ENCODE measurements around the gene CDKN2A. TPM values are rescaled to one million over a fixed set of nuclear protein-coding genes. Genes with fewer than 3 reads are reported as not detected.

The CDKN2A gene
- total and polyA plus RNA-seq, 11 donors = 0.40 to 1.7 (median 0.85) TPM; not detected in 4

DNA sequence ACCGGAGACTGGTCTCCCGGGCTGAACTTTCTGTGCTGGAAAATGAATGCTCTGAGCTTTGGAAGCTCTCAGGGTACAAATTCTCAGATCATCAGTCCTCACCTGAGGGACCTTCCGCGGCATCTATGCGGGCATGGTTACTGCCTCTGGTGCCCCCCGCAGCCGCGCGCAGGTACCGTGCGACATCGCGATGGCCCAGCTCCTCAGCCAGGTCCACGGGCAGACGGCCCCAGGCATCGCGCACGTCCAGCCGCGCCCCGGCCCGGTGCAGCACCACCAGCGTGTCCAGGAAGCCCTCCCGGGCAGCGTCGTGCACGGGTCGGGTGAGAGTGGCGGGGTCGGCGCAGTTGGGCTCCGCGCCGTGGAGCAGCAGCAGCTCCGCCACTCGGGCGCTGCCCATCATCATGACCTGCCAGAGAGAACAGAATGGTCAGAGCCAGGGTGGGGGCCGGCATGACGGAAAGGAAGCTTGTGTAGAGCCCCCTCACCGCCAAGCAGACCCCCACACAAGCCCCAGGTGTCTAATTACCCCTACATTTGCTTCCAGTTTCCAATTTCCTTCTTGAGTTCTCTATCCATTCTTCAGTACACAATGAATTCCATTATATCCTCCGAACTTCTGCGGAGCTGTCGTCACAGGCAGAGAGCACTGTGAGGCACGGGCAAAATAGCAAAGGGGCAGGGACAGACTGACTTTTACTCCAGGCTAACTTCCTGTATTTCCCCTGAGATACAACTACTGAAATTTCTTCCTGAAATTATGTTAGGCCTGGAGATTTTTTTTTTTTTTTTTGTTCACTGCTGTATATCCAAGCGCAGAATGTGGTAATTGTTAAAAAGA lies 23.2 kb downstream of the CDKN2A start:
- intact Hi-C loops (cut with DNase I) = no loop called here
- no peak for ATAC-seq
- peaks cover 74 to 100% (median 100%) of the 10 kb centered on the region in 9 donors for H3K27me3 ChIP-seq
- no peak overlapping the region for H3K27ac ChIP-seq
- no peaks in the 10 kb centered on the region for H3K9me3 ChIP-seq
- H3K4me1 ChIP-seq = peaks cover 0 to 39% (median 14%) of the 10 kb centered on the region in 12 donors
- 3 to 16% (median 6%) methylated on average over 41 to 45 of the region's 45 CpGs for WGBS, 4 donors
- no peak for DNase-seq
- no peak overlapping the region for H3K4me3 ChIP-seq
- TF ChIP-seq, protein P1, sequence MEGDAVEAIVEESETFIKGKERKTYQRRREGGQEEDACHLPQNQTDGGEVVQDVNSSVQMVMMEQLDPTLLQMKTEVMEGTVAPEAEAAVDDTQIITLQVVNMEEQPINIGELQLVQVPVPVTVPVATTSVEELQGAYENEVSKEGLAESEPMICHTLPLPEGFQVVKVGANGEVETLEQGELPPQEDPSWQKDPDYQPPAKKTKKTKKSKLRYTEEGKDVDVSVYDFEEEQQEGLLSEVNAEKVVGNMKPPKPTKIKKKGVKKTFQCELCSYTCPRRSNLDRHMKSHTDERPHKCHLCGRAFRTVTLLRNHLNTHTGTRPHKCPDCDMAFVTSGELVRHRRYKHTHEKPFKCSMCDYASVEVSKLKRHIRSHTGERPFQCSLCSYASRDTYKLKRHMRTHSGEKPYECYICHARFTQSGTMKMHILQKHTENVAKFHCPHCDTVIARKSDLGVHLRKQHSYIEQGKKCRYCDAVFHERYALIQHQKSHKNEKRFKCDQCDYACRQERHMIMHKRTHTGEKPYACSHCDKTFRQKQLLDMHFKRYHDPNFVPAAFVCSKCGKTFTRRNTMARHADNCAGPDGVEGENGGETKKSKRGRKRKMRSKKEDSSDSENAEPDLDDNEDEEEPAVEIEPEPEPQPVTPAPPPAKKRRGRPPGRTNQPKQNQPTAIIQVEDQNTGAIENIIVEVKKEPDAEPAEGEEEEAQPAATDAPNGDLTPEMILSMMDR (IDR thresholded peaks at IDR 0.05) = no peak
- no peak for TF ChIP-seq POLR2A (IDR thresholded peaks at IDR 0.05)
- no peaks in the 10 kb centered on the region for H3K36me3 ChIP-seq

GRCh38 chr9:21969951-21970799 lies 24.0 kb downstream of the CDKN2A start:
- no peaks in the 10 kb centered on the region for H3K9me3 ChIP-seq
- 7 to 23% (median 20%) methylated on average over 14 to 24 of the region's 24 CpGs for WGBS, 4 donors
- H3K4me3 ChIP-seq = no peak overlapping the region
- H3K27me3 ChIP-seq = peaks cover 78 to 100% (median 100%) of the 10 kb centered on the region in 9 donors
- TF ChIP-seq, protein P1 (IDR thresholded peaks at IDR 0.05) = no peak
- no peak for TF ChIP-seq POLR2A (IDR thresholded peaks at IDR 0.05)
- DNase-seq = no peak
- H3K36me3 ChIP-seq = no peaks in the 10 kb centered on the region
- no peak for ATAC-seq
- no peak overlapping the region for H3K27ac ChIP-seq
- peaks cover 0 to 42% (median 17%) of the 10 kb centered on the region in 12 donors for H3K4me1 ChIP-seq
- intact Hi-C loops (cut with DNase I) = loop anchor here in 1 of 10 donors (5.0 kb wide), 1 partner anchor 37 kb away; the partner anchor contains the start of gene CDKN2B

- Histone ChIP-seq H3K4me1 (peaks cover 0 to 38% (median 12%) of the 10 kb centered on the region in 12 donors), H3K9me3 (no peaks in the 10 kb centered on the region), H3K4me3 (no peak overlapping the region), H3K27me3 (peaks cover 79 to 100% (median 100%) of the 10 kb centered on the region in 9 donors), H3K27ac (no peak overlapping the region), H3K36me3 (no peaks in the 10 kb centered on the region)
- intact Hi-C loops (cut with DNase I) = loop anchor here in 1 of 10 donors (5.0 kb wide), 1 partner anchor 38 kb away; the partner anchor contains the start of gene CDKN2B
- no peak for ATAC-seq
- 4 to 15% (median 11%) methylated on average over 28 of the region's 28 CpGs for WGBS, 4 donors
- no peak for DNase-seq
- TF ChIP-seq, protein P1 (IDR thresholded peaks at IDR 0.05) = no peak
- no peak for TF ChIP-seq POLR2A (IDR thresholded peaks at IDR 0.05)
These were observed 24.9 kb downstream of the CDKN2A start for GRCh38 chr9:21969011-21969940.
